Ishikawa (cell line): ENCODE data around the gene NSUN7.

Experiments
- CEBPB ChIP-seq: IDR thresholded peaks from 2 replicates; pipeline ENCODE4 v1.6.1; 2012
- CREB1 ChIP-seq: IDR thresholded peaks from 2 replicates; pipeline ENCODE4 v1.6.1; 2012; ENCODE audit warnings: low read depth
- EGR1 ChIP-seq: IDR thresholded peaks from 2 replicates; pipeline ENCODE4 v1.6.1; 2012
- EP300 ChIP-seq: IDR thresholded peaks from 2 replicates; pipeline ENCODE4 v1.6.1; 2012; ENCODE audit warnings: borderline replicate concordance
- FOXM1 ChIP-seq: IDR thresholded peaks from 2 replicates; pipeline ENCODE4 v1.6.1; 2012; ENCODE audit warnings: low read depth, borderline replicate concordance
- NFIC ChIP-seq: IDR thresholded peaks from 2 replicates; pipeline ENCODE4 v1.6.1; 2012
- RAD21 ChIP-seq: IDR thresholded peaks from 2 replicates; pipeline ENCODE4 v1.6.1; 2012; ENCODE audit warnings: low read depth
- TAF1 ChIP-seq: IDR thresholded peaks from 2 replicates; pipeline ENCODE4 v1.6.1; 2012; ENCODE audit warnings: low read depth, mild to moderate bottlenecking
- TCF12 ChIP-seq: IDR thresholded peaks from 2 replicates; pipeline ENCODE4 v1.6.1; 2012; ENCODE audit warnings: low read depth
- TEAD4 ChIP-seq: IDR thresholded peaks from 2 replicates; pipeline ENCODE4 v1.6.1; 2012
- YY1 ChIP-seq: IDR thresholded peaks from 2 replicates; pipeline ENCODE4 v1.6.1; 2012; ENCODE audit warnings: low read depth
- ZBTB7A ChIP-seq: IDR thresholded peaks from 2 replicates; pipeline ENCODE4 v1.6.1; 2012; ENCODE audit warnings: low read depth
- TF ChIP-seq, protein P1 (sequence below): IDR thresholded peaks from 2 replicates; pipeline ENCODE4 v1.6.1; 2012; ENCODE audit warnings: low read depth, mild to moderate bottlenecking
- TF ChIP-seq, protein P2 (sequence below): IDR thresholded peaks from 2 replicates; pipeline ENCODE4 v1.6.1; 2012
- TF ChIP-seq, protein P3 (sequence below): IDR thresholded peaks from 2 replicates; pipeline ENCODE4 v1.6.1; 2012

NSUN7 gene

DNA sequence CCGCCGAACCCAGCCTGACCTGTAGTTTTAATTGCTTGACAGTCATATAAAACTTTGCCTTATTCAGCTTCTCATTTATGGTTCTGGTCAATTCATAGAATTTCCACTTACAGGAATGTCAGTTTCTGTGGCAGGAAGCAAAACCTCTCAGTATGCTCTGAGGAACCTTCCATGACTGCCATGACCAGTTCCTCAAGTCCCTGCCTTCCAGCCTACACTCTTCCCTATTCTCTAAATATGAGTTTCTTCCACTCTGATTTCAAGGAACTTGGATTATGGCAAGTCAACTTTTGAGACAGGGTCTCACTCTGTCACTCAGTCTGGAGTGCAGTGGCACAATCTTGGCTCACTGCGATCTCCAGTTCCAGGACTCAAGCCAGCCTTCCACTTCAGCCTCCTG, 26.0 kb upstream of the NSUN7 start:
- no peak for TF ChIP-seq CEBPB
- TF ChIP-seq FOXM1: no peak
- no peak for TF ChIP-seq NFIC
- TF ChIP-seq YY1: no peak

DNA sequence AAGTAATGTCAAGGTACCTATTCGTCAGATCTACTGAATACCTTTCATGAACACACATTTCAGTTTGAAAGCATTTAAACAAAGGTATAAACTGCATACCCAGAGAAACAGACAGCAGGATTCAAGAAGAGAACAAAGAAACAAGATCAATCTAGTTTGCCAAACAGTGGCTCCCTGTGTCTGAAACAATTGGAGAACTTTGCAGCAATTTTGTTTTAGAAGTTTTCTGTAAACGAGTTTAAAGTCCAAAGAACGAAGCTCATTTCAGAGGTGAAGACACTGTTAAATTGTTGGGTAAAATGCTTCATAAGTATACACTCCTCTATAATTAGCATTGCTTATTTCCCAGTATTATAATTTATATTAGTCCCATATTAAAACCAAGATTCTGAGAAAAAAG, 21.4 kb upstream of the NSUN7 start:
- no peak for TF ChIP-seq FOXM1
- no peak for TF ChIP-seq CEBPB
- no peak for TF ChIP-seq TEAD4
- TF ChIP-seq TCF12: no peak
- no peak for TF ChIP-seq TAF1
- no peak for TF ChIP-seq ZBTB7A
- TF ChIP-seq YY1: no peak
- no peak for TF ChIP-seq EP300
- TF ChIP-seq, protein P1, sequence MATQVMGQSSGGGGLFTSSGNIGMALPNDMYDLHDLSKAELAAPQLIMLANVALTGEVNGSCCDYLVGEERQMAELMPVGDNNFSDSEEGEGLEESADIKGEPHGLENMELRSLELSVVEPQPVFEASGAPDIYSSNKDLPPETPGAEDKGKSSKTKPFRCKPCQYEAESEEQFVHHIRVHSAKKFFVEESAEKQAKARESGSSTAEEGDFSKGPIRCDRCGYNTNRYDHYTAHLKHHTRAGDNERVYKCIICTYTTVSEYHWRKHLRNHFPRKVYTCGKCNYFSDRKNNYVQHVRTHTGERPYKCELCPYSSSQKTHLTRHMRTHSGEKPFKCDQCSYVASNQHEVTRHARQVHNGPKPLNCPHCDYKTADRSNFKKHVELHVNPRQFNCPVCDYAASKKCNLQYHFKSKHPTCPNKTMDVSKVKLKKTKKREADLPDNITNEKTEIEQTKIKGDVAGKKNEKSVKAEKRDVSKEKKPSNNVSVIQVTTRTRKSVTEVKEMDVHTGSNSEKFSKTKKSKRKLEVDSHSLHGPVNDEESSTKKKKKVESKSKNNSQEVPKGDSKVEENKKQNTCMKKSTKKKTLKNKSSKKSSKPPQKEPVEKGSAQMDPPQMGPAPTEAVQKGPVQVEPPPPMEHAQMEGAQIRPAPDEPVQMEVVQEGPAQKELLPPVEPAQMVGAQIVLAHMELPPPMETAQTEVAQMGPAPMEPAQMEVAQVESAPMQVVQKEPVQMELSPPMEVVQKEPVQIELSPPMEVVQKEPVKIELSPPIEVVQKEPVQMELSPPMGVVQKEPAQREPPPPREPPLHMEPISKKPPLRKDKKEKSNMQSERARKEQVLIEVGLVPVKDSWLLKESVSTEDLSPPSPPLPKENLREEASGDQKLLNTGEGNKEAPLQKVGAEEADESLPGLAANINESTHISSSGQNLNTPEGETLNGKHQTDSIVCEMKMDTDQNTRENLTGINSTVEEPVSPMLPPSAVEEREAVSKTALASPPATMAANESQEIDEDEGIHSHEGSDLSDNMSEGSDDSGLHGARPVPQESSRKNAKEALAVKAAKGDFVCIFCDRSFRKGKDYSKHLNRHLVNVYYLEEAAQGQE: no peak
- no peak for TF ChIP-seq CREB1
- TF ChIP-seq, protein P2, sequence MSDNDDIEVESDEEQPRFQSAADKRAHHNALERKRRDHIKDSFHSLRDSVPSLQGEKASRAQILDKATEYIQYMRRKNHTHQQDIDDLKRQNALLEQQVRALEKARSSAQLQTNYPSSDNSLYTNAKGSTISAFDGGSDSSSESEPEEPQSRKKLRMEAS: no peak
- no peak for TF ChIP-seq RAD21
- TF ChIP-seq, protein P3, sequence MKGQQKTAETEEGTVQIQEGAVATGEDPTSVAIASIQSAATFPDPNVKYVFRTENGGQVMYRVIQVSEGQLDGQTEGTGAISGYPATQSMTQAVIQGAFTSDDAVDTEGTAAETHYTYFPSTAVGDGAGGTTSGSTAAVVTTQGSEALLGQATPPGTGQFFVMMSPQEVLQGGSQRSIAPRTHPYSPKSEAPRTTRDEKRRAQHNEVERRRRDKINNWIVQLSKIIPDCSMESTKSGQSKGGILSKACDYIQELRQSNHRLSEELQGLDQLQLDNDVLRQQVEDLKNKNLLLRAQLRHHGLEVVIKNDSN: no peak
- no peak for TF ChIP-seq NFIC
- no peak for TF ChIP-seq EGR1

DNA sequence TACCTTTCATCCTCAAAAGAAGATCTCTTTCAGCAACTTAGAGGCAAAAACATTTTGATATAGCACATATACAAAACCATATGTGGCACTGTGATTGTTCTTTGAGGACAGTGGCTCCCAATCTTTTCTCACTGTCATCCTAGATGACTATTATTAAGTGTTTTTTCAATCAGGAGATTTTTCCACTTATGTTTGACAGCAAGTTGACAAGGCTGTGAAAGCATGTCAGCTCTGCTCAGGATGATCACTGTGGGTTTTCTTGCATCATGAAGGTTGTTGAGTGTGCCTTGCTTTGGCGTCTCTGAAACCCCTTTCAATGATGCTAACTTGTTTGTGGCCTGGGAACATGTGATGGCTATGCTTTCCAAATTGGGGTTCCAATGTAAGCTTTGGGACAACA, 20.2 kb upstream of the NSUN7 start:
- TF ChIP-seq NFIC (no peak), TEAD4 (no peak), EGR1 (no peak), YY1 (no peak), FOXM1 (no peak), CEBPB (no peak), CREB1 (no peak), TAF1 (no peak), EP300 (no peak), TCF12 (no peak), RAD21 (no peak), ZBTB7A (no peak)
- TF ChIP-seq, protein P2: no peak
- TF ChIP-seq, protein P3: no peak
- TF ChIP-seq, protein P1: no peak

DNA sequence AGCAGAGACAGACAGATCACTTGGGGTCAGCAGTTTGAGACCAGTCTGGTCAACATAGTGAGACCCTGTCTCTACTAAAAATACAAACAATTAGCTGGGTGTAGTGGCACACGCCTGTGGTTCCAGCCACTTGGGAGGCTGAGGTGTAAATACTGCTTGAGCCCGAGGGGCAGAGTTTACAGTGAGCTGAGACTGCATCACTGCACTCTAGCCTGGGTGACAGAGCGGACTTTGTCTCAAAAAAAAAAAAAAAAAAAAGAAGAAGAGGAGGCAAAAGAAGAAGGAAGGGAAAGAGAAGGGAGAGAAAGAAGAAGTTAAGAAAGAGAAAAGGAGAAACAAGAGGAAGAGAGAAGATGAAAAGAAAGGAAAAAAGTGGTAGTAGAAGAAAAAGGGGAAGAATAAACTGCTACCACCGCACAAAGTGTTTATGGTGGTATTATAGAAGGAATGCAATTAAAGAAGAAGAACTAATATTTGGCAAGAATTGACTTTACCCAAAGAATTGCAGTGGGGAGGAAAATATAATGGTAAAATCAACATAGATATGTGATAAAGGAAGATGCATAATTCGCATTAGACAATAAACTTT, 19.6 kb upstream of the NSUN7 start:
- TF ChIP-seq TAF1: no peak
- no peak for TF ChIP-seq ZBTB7A
- TF ChIP-seq NFIC: no peak
- TF ChIP-seq, protein P3: no peak
- no peak for TF ChIP-seq EGR1
- TF ChIP-seq, protein P2: no peak
- no peak for TF ChIP-seq RAD21
- no peak for TF ChIP-seq FOXM1
- TF ChIP-seq, protein P1: no peak
- TF ChIP-seq YY1: no peak
- TF ChIP-seq CEBPB: no peak
